H9 (cell line): ENCODE results near the gene BAIAP2L1. TPM values are rescaled to one million over a fixed set of nuclear protein-coding genes. Genes with fewer than 3 reads are reported as not detected.
"Not testable (repeated sequence)": the region's sequence is repeated elsewhere in the genome, so short reads cannot be mapped to it uniquely, and the experiment has no call there.

Experiments used
- DNase-seq: peaks from one replicate; pipeline ENCODE4 v3.0.0-alpha.2; 2017
- H2AFZ ChIP-seq: one replicate; pipeline ENCODE4 v1.6.1; 2013; ENCODE audit warnings: mild to moderate bottlenecking, low read length, control low read depth, moderate library complexity
- H2AK5ac ChIP-seq: 2 replicates; pipeline ENCODE4 v1.6.1; 2013; ENCODE audit warnings: low read length, control low read depth, mixed read lengths; ENCODE audit not compliant: insufficient read length
- H2BK120ac ChIP-seq: one replicate; pipeline ENCODE4 v1.6.1; 2013; ENCODE audit warnings: low read depth, mild to moderate bottlenecking, low read length, control low read depth, inconsistent platforms; ENCODE audit not compliant: poor library complexity, severe bottlenecking
- H2BK12ac ChIP-seq: 2 replicates; pipeline ENCODE4 v1.6.1; 2013; ENCODE audit warnings: low read length, control low read depth, mixed read lengths, low read depth; ENCODE audit not compliant: insufficient read length
- H2BK15ac ChIP-seq: 2 replicates; pipeline ENCODE4 v1.6.1; 2013; ENCODE audit warnings: low read depth, low read length, control low read depth
- H2BK20ac ChIP-seq: one replicate; pipeline ENCODE4 v1.6.1; 2013; ENCODE audit warnings: low read depth, mild to moderate bottlenecking, low read length, control low read depth, inconsistent platforms; ENCODE audit not compliant: poor library complexity, severe bottlenecking
- H2BK5ac ChIP-seq: 2 replicates; pipeline ENCODE4 v1.6.1; 2013; ENCODE audit warnings: low read length, control low read depth, mixed read lengths; ENCODE audit not compliant: insufficient read length
- H3K14ac ChIP-seq: 2 replicates; pipeline ENCODE4 v1.6.1; 2013; ENCODE audit warnings: low read length, control low read depth; ENCODE audit not compliant: insufficient read depth
- H3K18ac ChIP-seq: 2 replicates; pipeline ENCODE4 v1.6.1; 2013; ENCODE audit warnings: low read depth, mild to moderate bottlenecking, mixed read lengths, low read length, control low read depth; ENCODE audit not compliant: insufficient read length
- H3K23ac ChIP-seq: 2 replicates; pipeline ENCODE4 v1.6.1; 2013; ENCODE audit warnings: low read length, control low read depth, mixed read lengths, low read depth; ENCODE audit not compliant: insufficient read length
- H3K23me2 ChIP-seq: 2 replicates; pipeline ENCODE4 v1.6.1; 2013; ENCODE audit warnings: low read depth, mild to moderate bottlenecking, mixed read lengths, low read length, control low read depth; ENCODE audit not compliant: insufficient read length, poor library complexity, severe bottlenecking
- H3K27ac ChIP-seq: 2 replicates; pipeline ENCODE4 v1.5.1; 2013; ENCODE audit warnings: low read length, control low read depth, mixed read lengths, low read depth; ENCODE audit not compliant: insufficient read length
- H3K27me3 ChIP-seq: 2 replicates; pipeline ENCODE4 v1.6.1; 2013; ENCODE audit warnings: low read length, control low read depth, inconsistent platforms; ENCODE audit not compliant: insufficient read depth
- H3K4ac ChIP-seq: 2 replicates; pipeline ENCODE4 v1.6.1; 2013; ENCODE audit warnings: low read depth, mild to moderate bottlenecking, control low read depth, inconsistent platforms, low read length, moderate library complexity
- H3K4me1 ChIP-seq: 2 replicates; pipeline ENCODE4 v1.6.1; 2013; ENCODE audit warnings: low read length, control low read depth, inconsistent platforms; ENCODE audit not compliant: insufficient read depth
- H3K4me2 ChIP-seq: 2 replicates; pipeline ENCODE4 v1.6.1; 2013; ENCODE audit warnings: low read length, control low read depth, mixed read lengths; ENCODE audit not compliant: insufficient read length, insufficient read depth
- H3K56ac ChIP-seq: 2 replicates; pipeline ENCODE4 v1.6.1; 2013; ENCODE audit warnings: low read depth, mild to moderate bottlenecking, mixed read lengths, low read length, control low read depth; ENCODE audit not compliant: insufficient read length
- H3K79me1 ChIP-seq: 2 replicates; pipeline ENCODE4 v1.6.1; 2013; ENCODE audit warnings: low read depth, mild to moderate bottlenecking, moderate library complexity, low read length, control low read depth, inconsistent platforms; ENCODE audit not compliant: insufficient read depth, poor library complexity, severe bottlenecking
- H3K79me2 ChIP-seq: 2 replicates; pipeline ENCODE4 v1.6.1; 2013; ENCODE audit warnings: low read length, control low read depth, inconsistent platforms; ENCODE audit not compliant: insufficient read depth
- H3K9ac ChIP-seq: 2 replicates; pipeline ENCODE4 v1.6.1; 2013; ENCODE audit warnings: low read length, control low read depth, mixed read lengths; ENCODE audit not compliant: insufficient read length; ENCODE audit errors: extremely low read depth
- H3K9me3 ChIP-seq: one replicate; pipeline ENCODE4 v1.6.1; 2013; ENCODE audit warnings: low read depth, low read length, inconsistent platforms; ENCODE audit not compliant: control insufficient read depth
- H3T11ph ChIP-seq: one replicate; pipeline ENCODE4 v1.6.1; 2013; ENCODE audit warnings: mild to moderate bottlenecking, low read length, control low read depth, inconsistent platforms
- H4K20me1 ChIP-seq: one replicate; pipeline ENCODE4 v1.6.1; 2013; ENCODE audit not compliant: control insufficient read depth, insufficient read length, insufficient read depth
- H4K5ac ChIP-seq: 2 replicates; pipeline ENCODE4 v1.6.1; 2013; ENCODE audit warnings: low read depth, mild to moderate bottlenecking, mixed read lengths, low read length, control low read depth; ENCODE audit not compliant: insufficient read length
- H4K8ac ChIP-seq: replicated peaks from 2 replicates; pipeline ENCODE4 v1.6.1; 2013; ENCODE audit warnings: low read length, control low read depth, mixed read lengths, low read depth; ENCODE audit not compliant: insufficient read length
- H4K91ac ChIP-seq: 2 replicates; pipeline ENCODE4 v1.6.1; 2013; ENCODE audit warnings: low read depth, mild to moderate bottlenecking, moderate library complexity, mixed read lengths, low read length, control low read depth; ENCODE audit not compliant: insufficient read length
- H3K27ac Mint-ChIP-seq, 3 experiments: 2 replicates in 2 of 3; 3 replicates in 1 of 3; pipeline ENCODE4 v1.8.0; 2020 to 2021; ENCODE audit warnings: mixed read lengths in 3 of 3, mild to moderate bottlenecking in 1 of 3, moderate library complexity in 1 of 3
- H3K27me3 Mint-ChIP-seq: 2 replicates; pipeline ENCODE4 v1.8.0; 2021; ENCODE audit warnings: low read depth, mild to moderate bottlenecking, moderate library complexity, mixed read lengths
- H3K36me3 Mint-ChIP-seq, 3 experiments: 2 replicates in 2 of 3; 3 replicates in 1 of 3; pipeline ENCODE4 v1.8.0; 2020 to 2021; ENCODE audit warnings: low read depth in 3 of 3, mixed read lengths in 3 of 3; ENCODE audit not compliant: insufficient read depth in 1 of 3
- H3K4me1 Mint-ChIP-seq, 2 experiments: 2 replicates each; pipeline ENCODE4 v1.8.0; 2020; ENCODE audit warnings: mixed read lengths in 2 of 2
- H3K4me3 Mint-ChIP-seq, 2 experiments: 2 replicates in 1 of 2; 3 replicates in 1 of 2; pipeline ENCODE4 v1.8.0; 2020 to 2021; ENCODE audit warnings: mild to moderate bottlenecking in 2 of 2, mixed read lengths in 2 of 2, moderate library complexity in 1 of 2
- H3K9me3 Mint-ChIP-seq, 2 experiments: 2 replicates in 1 of 2; 3 replicates in 1 of 2; pipeline ENCODE4 v1.8.0; 2020; ENCODE audit warnings: mild to moderate bottlenecking in 2 of 2, mixed read lengths in 2 of 2, moderate library complexity in 1 of 2
- WGBS: extraction: QIAGEN DNeasy Blood & Tissue Kit; methylation state at CpG from one replicate; pipeline ENCODE4 v1.1.7; 2013; ENCODE audit warnings: missing lambda C conversion rate, low lambda C conversion rate, mixed read lengths; ENCODE audit not compliant: insufficient read length; ENCODE audit errors: extremely low coverage; 5-methylcytosine and 5-hydroxymethylcytosine counted together
- total RNA-seq: library from RNA; stranded (reverse); gene quantifications from 2 replicates; pipeline ENCODE4 v1.2.1, GENCODE V29; 2021
- TF ChIP-seq, protein P1 (sequence below): fragments of 200-600 bp; sonication (generic); conservative IDR thresholded peaks from 3 replicates; pipeline ENCODE4 v1.8.0; 2021; ENCODE audit warnings: antibody characterized with exemption, mild to moderate bottlenecking

BAIAP2L1 gene
- total RNA-seq, 1 experiment from 2014 or later = 25.9 TPM

DNA sequence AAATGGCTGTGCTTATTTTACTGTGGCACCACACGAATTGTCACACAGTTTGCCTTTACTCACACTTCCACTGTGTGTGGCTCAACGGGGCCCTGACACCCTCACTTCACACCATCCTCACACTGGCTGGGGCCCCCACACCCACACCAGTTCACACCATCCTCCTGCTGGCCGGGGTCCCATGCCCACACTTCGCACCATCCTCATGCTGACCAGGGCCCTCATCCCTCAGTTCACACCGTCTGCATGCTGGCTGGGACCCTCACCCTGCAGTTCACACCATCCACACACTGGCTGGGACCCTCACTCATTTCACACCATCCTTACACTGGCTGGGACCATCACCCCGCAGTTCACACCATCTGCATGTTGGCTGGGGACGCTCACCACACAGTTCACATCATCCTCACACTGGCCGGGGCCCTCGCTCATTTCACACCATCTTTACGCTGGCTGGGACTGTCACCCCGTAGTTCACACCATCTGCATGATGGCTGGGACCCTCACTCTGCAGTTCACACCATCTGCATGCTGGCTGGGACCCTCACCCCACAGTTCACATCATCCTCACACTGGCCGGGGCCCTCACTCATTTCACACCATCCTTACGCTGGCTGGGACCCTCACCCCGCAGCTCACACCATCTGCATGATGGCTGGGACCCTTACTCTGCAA lies 83.4 kb downstream of the BAIAP2L1 start:
- no peak overlapping the region for H2BK12ac ChIP-seq
- peak overlapping the region in 2 of 3 experiments; percentile 16 to 37; a peak in 1 of 7 replicates for H3K27ac Mint-ChIP-seq
- H4K5ac ChIP-seq = no peak overlapping the region
- H3T11ph ChIP-seq = no peak overlapping the region
- H2AFZ ChIP-seq = no peak overlapping the region
- H4K20me1 ChIP-seq = no peaks in the 10 kb centered on the region
- H3K4me3 Mint-ChIP-seq = no peak overlapping the region
- no peak overlapping the region for H3K56ac ChIP-seq
- 0 out of 2 replicates have a peak, but pooled peaks cover 1% of the 10 kb centered on the region for H3K79me2 ChIP-seq
- H3K4ac ChIP-seq = no peak overlapping the region
- no peak overlapping the region for H3K18ac ChIP-seq
- DNase-seq = no peak
- H3K27ac ChIP-seq = no peak overlapping the region
- no peak overlapping the region for H2BK5ac ChIP-seq
- no peak overlapping the region for H2BK15ac ChIP-seq
- H3K9me3 Mint-ChIP-seq = peaks cover 20% of the 10 kb centered on the region in 2 experiments
- peaks cover 32 to 46% (median 45%) of the 10 kb centered on the region in 3 experiments for H3K36me3 Mint-ChIP-seq
- H3K23ac ChIP-seq = no peak overlapping the region
- no peak overlapping the region for H4K91ac ChIP-seq
- H4K8ac ChIP-seq = no peak overlapping the region
- no peaks in the 10 kb centered on the region for H3K4me1 ChIP-seq
- H3K9me3 ChIP-seq = no peaks in the 10 kb centered on the region
- TF ChIP-seq, protein P1, sequence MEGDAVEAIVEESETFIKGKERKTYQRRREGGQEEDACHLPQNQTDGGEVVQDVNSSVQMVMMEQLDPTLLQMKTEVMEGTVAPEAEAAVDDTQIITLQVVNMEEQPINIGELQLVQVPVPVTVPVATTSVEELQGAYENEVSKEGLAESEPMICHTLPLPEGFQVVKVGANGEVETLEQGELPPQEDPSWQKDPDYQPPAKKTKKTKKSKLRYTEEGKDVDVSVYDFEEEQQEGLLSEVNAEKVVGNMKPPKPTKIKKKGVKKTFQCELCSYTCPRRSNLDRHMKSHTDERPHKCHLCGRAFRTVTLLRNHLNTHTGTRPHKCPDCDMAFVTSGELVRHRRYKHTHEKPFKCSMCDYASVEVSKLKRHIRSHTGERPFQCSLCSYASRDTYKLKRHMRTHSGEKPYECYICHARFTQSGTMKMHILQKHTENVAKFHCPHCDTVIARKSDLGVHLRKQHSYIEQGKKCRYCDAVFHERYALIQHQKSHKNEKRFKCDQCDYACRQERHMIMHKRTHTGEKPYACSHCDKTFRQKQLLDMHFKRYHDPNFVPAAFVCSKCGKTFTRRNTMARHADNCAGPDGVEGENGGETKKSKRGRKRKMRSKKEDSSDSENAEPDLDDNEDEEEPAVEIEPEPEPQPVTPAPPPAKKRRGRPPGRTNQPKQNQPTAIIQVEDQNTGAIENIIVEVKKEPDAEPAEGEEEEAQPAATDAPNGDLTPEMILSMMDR = no peak
- H3K23me2 ChIP-seq = no peaks in the 10 kb centered on the region
- no peaks in the 10 kb centered on the region for H3K27me3 ChIP-seq
- H3K79me1 ChIP-seq = peaks cover 3% of the 10 kb centered on the region
- H3K14ac ChIP-seq = no peak overlapping the region
- H2BK20ac ChIP-seq = no peak overlapping the region
- H3K4me2 ChIP-seq = no peak overlapping the region
- H3K27me3 Mint-ChIP-seq = no peaks in the 10 kb centered on the region
- H3K4me1 Mint-ChIP-seq = peaks cover 7% of the 10 kb centered on the region in 2 experiments
- H3K9ac ChIP-seq = no peak overlapping the region
- H2BK120ac ChIP-seq = no peak overlapping the region
- no peak overlapping the region for H2AK5ac ChIP-seq
- no CpG with 5 or more reads among the region's 14 CpGs for WGBS

DNA sequence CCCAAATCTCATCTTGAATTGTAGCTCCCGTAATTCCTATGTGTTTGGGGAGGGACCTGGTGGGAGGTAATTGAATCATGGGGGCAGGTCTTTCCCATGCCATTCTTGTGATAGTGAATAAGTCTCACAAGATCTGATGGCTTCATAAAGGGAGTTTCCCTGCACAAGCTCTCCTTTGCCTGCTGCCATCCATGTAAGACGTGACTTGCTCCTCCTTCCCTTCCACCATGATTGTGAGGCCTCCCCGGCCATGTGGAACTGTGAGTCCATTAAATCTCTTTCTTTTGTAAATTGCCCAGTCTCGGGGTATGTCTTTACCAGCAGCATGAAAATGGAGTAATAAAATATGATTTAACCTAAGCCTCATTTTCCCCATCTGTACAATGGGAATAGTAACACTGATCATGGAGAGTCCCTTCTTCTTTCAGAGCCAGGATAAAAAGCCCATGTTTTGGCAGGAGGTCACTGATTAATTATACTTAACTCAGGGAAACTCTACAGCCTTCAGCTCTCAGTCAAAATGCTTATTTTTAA lies 84.8 kb downstream of the BAIAP2L1 start:
- H3K27ac ChIP-seq, H3K4ac ChIP-seq, H3K27ac Mint-ChIP-seq, H3K27me3 ChIP-seq, H3K23ac ChIP-seq, H3K23me2 ChIP-seq, H3T11ph ChIP-seq, H3K27me3 Mint-ChIP-seq, H2BK120ac ChIP-seq, H3K9me3 ChIP-seq, H4K91ac ChIP-seq, H2BK15ac ChIP-seq, H4K8ac ChIP-seq, H3K79me2 ChIP-seq, H4K5ac ChIP-seq, H2BK12ac ChIP-seq, H3K18ac ChIP-seq, DNase-seq, H3K9ac ChIP-seq, H2BK20ac ChIP-seq, H2AK5ac ChIP-seq, H3K79me1 ChIP-seq, H3K4me1 ChIP-seq, H4K20me1 ChIP-seq, H2AFZ ChIP-seq, H3K4me1 Mint-ChIP-seq, H3K4me3 Mint-ChIP-seq, H2BK5ac ChIP-seq, H3K4me2 ChIP-seq, H3K14ac ChIP-seq, H3K56ac ChIP-seq: not testable (repeated sequence)
- WGBS = no CpG with 5 or more reads among the region's 4 CpGs
- peaks cover 20% of the 10 kb centered on the region in 2 experiments for H3K9me3 Mint-ChIP-seq
- peaks cover 34 to 60% (median 56%) of the 10 kb centered on the region in 3 experiments for H3K36me3 Mint-ChIP-seq
